RWPE2 (cell line): ENCODE results near the gene SMU1.

Experiments
- ATAC-seq: fragments of 200-7000 bp; cut with Tn5 transposase; 3 replicates; pipeline ENCODE4 v1.9.1; 2021; ENCODE audit warnings: low read depth
- DNase-seq: peaks from one replicate; pipeline ENCODE4 v3.0.0-alpha.2; 2020; ENCODE audit warnings: low spot score
- H3K27ac ChIP-seq: fragments of 450-650 bp; 2 replicates; pipeline ENCODE4 v1.5.1; 2017; ENCODE audit warnings: mild to moderate bottlenecking; ENCODE audit not compliant: poor library complexity, severe bottlenecking
- H3K27me3 ChIP-seq: fragments of 250-450 bp; sonication (Bioruptor Pico); 2 replicates; pipeline ENCODE4 v1.5.1; 2021; ENCODE audit warnings: mild to moderate bottlenecking, moderate library complexity; ENCODE audit not compliant: insufficient read depth, poor library complexity, severe bottlenecking
- H3K36me3 ChIP-seq: fragments of 250-450 bp; sonication (Bioruptor Pico); 2 replicates; pipeline ENCODE4 v1.5.1; 2020; ENCODE audit warnings: low read depth, mild to moderate bottlenecking, moderate library complexity
- H3K4me1 ChIP-seq: fragments of 250-450 bp; sonication (Bioruptor Pico); 2 replicates; pipeline ENCODE4 v1.5.1; 2021; ENCODE audit warnings: mild to moderate bottlenecking, moderate library complexity; ENCODE audit not compliant: insufficient read depth, poor library complexity, severe bottlenecking
- H3K4me3 ChIP-seq: fragments of 250-450 bp; sonication (Bioruptor Pico); 2 replicates; pipeline ENCODE4 v1.5.1; 2021; ENCODE audit warnings: mild to moderate bottlenecking, moderate library complexity; ENCODE audit not compliant: severe bottlenecking
- H3K9me3 ChIP-seq: fragments of 250-450 bp; sonication (Bioruptor Pico); 2 replicates; pipeline ENCODE4 v1.5.1; 2021; ENCODE audit warnings: mild to moderate bottlenecking, moderate library complexity; ENCODE audit not compliant: severe bottlenecking
- CTCF ChIP-seq: fragments of 450-650 bp; IDR thresholded peaks from one replicate; pipeline ENCODE4 v1.5.1; 2017; ENCODE audit warnings: mild to moderate bottlenecking, moderate library complexity; ENCODE audit not compliant: poor library complexity, severe bottlenecking

The SMU1 gene

DNA sequence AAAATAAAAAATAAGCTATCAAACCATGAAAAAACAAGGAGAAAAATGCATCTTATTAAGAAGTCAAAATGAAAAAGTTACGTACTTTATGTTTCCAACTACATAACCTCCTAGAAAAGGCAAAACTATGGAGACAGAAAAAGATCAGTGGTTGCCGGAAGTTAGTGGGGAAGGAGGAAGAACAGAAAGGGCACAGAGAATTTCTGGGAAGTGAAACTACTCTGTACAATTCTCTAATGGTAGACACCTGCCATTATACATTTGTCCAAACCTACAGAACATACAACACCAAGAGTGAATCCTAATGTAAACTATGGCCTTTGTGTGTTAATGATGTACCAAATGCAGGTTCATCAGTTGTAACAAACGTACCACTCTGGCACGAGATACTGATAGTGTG is 25.3 kb downstream of the SMU1 start:
- no peaks in the 10 kb centered on the region for H3K27me3 ChIP-seq
- no peak for TF ChIP-seq CTCF
- H3K36me3 ChIP-seq, result peaks cover 87% of the 10 kb centered on the region
- no peak overlapping the region for H3K4me3 ChIP-seq
- no peaks in the 10 kb centered on the region for H3K4me1 ChIP-seq
- no peaks in the 10 kb centered on the region for H3K9me3 ChIP-seq
- DNase-seq (no peak), ATAC-seq (no peak)
- no peak overlapping the region for H3K27ac ChIP-seq

DNA sequence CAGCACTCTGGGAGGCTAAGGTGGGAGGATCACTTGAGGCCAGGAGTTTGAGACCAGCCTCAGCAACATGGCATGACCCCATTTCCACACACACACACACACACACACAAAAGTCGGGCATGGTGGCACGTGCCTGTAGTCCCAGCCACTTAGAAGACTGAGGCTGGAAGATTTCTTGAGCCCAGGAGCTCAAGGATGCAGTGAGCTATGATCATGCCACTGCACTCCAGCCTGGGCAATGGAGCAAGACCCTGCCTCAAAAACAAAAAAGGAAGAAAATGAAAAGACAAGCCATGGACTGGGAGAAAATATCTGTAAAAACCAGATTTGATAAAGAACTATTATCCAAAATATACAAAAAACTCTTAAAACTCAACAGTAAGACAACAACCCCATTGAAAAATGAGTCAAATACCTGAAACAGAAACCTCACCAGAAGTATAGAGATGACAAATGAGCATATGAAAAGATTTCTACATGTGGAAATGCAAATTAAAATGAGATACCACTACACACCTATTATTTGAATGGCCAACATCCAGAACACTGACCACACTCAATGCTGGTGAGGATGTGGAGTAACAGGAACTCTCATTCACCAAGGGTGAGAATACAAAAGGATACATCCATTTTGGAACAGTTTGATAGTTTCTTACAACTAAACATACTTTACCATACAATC is 26.7 kb downstream of the SMU1 start:
- ATAC-seq (no peak), DNase-seq (no peak)
- H3K9me3 ChIP-seq, result no peaks in the 10 kb centered on the region
- no peak overlapping the region for H3K27ac ChIP-seq
- H3K4me3 ChIP-seq, result no peak overlapping the region
- H3K36me3 ChIP-seq, result peaks cover 78% of the 10 kb centered on the region
- TF ChIP-seq CTCF, result no peak
- H3K27me3 ChIP-seq, result no peaks in the 10 kb centered on the region
- H3K4me1 ChIP-seq, result no peaks in the 10 kb centered on the region

DNA sequence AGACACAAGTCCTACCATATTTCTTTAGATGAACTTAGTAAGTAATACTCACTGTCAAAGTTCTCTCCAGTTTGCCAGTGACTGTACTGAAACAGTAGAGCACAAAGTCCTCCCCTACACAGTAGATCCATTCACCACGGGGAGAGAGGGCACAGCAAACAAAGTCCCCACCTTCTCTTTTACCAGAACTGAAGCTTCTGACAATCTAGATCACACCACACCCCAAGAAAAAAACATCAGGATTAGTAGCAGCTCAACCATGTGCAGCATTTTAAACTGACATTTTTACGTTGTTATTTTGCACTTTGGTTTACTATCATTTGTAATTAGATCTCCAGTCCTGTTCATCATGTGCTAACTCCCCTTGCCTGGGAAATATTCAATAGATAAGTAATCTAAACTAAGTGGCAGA is 28.4 kb downstream of the SMU1 start:
- ATAC-seq, result no peak
- peaks cover 62% of the 10 kb centered on the region for H3K36me3 ChIP-seq
- no peak for TF ChIP-seq CTCF

GRCh38 chr9:33046061-33046460 is 30.4 kb downstream of the SMU1 start:
- ATAC-seq, result no peak
- Histone ChIP-seq H3K27me3 (no peaks in the 10 kb centered on the region), H3K4me3 (no peak overlapping the region), H3K27ac (no peak overlapping the region), H3K9me3 (no peaks in the 10 kb centered on the region), H3K4me1 (no peaks in the 10 kb centered on the region), H3K36me3 (peaks cover 42% of the 10 kb centered on the region)
- DNase-seq, result no peak
- TF ChIP-seq CTCF, result no peak

More for the DNA sequence above, 28.4 kb downstream of the SMU1 start:
- no peak overlapping the region for H3K27ac ChIP-seq
- no peaks in the 10 kb centered on the region for H3K27me3 ChIP-seq
- H3K4me1 ChIP-seq, result no peaks in the 10 kb centered on the region
- no peaks in the 10 kb centered on the region for H3K9me3 ChIP-seq
- DNase-seq, result no peak
- no peak overlapping the region for H3K4me3 ChIP-seq

DNA sequence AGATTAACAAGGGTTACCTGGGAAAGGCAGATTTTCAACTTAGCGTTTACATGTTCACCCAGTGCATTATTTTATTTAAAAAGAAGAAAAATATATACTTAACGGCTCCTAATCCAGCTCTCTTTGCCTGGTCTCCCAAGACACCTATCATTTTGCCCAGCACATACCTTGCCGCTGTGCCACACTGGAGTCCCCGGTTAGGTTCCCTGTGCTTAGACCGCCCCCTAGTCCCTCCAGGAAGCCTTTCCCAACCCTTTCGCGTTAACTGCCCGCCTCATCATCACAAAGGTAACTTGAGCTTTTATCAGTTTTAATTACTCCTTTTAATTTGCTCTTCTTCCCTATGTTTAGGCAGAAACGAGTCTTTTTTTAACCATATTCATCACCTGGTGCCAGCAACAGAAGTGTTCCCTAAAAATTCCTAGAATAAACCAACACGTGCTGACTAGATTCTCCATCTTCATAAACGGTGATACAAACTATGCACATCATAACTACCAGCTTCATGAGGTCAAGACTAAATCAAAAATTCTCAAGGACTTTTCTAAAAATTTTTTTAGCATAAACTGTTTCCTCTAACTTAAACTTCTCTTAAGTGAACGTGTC is 31.7 kb downstream of the SMU1 start:
- no peaks in the 10 kb centered on the region for H3K4me1 ChIP-seq
- DNase-seq, result no peak
- peak; percentile 45 for TF ChIP-seq CTCF
- peak; percentile 32 for ATAC-seq
- H3K27me3 ChIP-seq, result no peaks in the 10 kb centered on the region
- H3K27ac ChIP-seq, result peak overlapping the region; percentile 56
- no peaks in the 10 kb centered on the region for H3K9me3 ChIP-seq
- peak overlapping the region; percentile 44 for H3K4me3 ChIP-seq
- H3K36me3 ChIP-seq, result peaks cover 39% of the 10 kb centered on the region
